CD4-positive, alpha-beta memory T cell (primary cell): Measurements from ENCODE around the gene CCDC89. TPM values are rescaled to one million over a fixed set of nuclear protein-coding genes. Genes with fewer than 3 reads are reported as not detected.
"Not testable (repeated sequence)": the region's sequence is repeated elsewhere in the genome, so short reads cannot be mapped to it uniquely, and the experiment has no call there.

Source experiments
- CTCF ChIA-PET: fragments of 350-600 bp; sonication (Branson Sonifier 250); formaldehyde crosslinking; loops from one replicate; lab custom pipeline; 2021; ENCODE audit warnings: inconsistent platforms; ENCODE audit not compliant: partially characterized antibody; lab: Charles Lee
- POLR2A ChIA-PET: fragments of 350-600 bp; sonication (Branson Sonifier 250); formaldehyde crosslinking; loops from one replicate; lab custom pipeline; 2021; ENCODE audit not compliant: partially characterized antibody; lab: Charles Lee
- DNase-seq, 5 donors: peaks; one replicate each; pipeline versions ENCODE4 v3.0.0 to v3.0.0-alpha.2; 2020 to 2022; ENCODE audit warnings: mixed read lengths in 1 of 5
- H3K27ac ChIP-seq: one replicate; pipeline ENCODE4 v1.7.0; 2013; ENCODE audit warnings: low read depth, low read length
- H3K27me3 ChIP-seq: 2 replicates; pipeline ENCODE4 v1.7.0; 2013; ENCODE audit warnings: mild to moderate bottlenecking, low read length, moderate library complexity; ENCODE audit not compliant: insufficient read depth
- H3K36me3 ChIP-seq: 2 replicates; pipeline ENCODE4 v1.7.0; 2013; ENCODE audit warnings: mild to moderate bottlenecking, low read length, moderate library complexity; ENCODE audit not compliant: insufficient read depth
- H3K4me1 ChIP-seq: 2 replicates; pipeline ENCODE4 v1.7.0; 2013; ENCODE audit warnings: mild to moderate bottlenecking, low read length, moderate library complexity; ENCODE audit not compliant: insufficient read depth
- H3K4me3 ChIP-seq, 2 donors: one replicate each; pipeline ENCODE4 v1.7.0; 2013; ENCODE audit warnings: low read length in 2 of 2, mild to moderate bottlenecking in 1 of 2
- H3K9me3 ChIP-seq, 2 donors: one replicate each; pipeline ENCODE4 v1.7.0; 2013; ENCODE audit warnings: low read length in 2 of 2, control low read depth in 1 of 2; ENCODE audit not compliant: control insufficient read depth in 1 of 2
- H3K27ac Mint-ChIP-seq, 7 donors: one replicate each; pipeline ENCODE4 v1.8.0; 2020 to 2021; ENCODE audit warnings: mixed read lengths in 7 of 7, mild to moderate bottlenecking in 6 of 7, inconsistent platforms in 3 of 7, moderate library complexity in 3 of 7
- H3K27me3 Mint-ChIP-seq, 2 donors: one replicate each; pipeline ENCODE4 v1.8.0; 2020 to 2021; ENCODE audit warnings: mixed read lengths in 2 of 2
- H3K36me3 Mint-ChIP-seq, 2 donors: one replicate each; pipeline ENCODE4 v1.8.0; 2020 to 2021; ENCODE audit warnings: mixed read lengths in 2 of 2, inconsistent platforms in 1 of 2, mild to moderate bottlenecking in 1 of 2
- H3K4me1 Mint-ChIP-seq, 4 donors: one replicate each; pipeline ENCODE4 v1.8.0; 2020 to 2021; ENCODE audit warnings: mixed read lengths in 4 of 4, mild to moderate bottlenecking in 1 of 4
- H3K4me3 Mint-ChIP-seq, 8 donors: one replicate each; pipeline ENCODE4 v1.8.0; 2020 to 2021; ENCODE audit warnings: mixed read lengths in 8 of 8, mild to moderate bottlenecking in 7 of 8, moderate library complexity in 6 of 8, inconsistent platforms in 3 of 8
- H3K9me3 Mint-ChIP-seq, 8 donors: one replicate each; pipeline ENCODE4 v1.8.0; 2020 to 2021; ENCODE audit warnings: mixed read lengths in 8 of 8, mild to moderate bottlenecking in 5 of 8, inconsistent platforms in 3 of 8, moderate library complexity in 1 of 8
- intact Hi-C: fragments of 100-400 bp; cut with micrococcal nuclease; formaldehyde crosslinking; loops from one replicate; pipeline ENCODE4 v1.15.1; 2023
- polyA plus RNA-seq, 2 donors: library from polyadenylated mRNA; unstranded; fragments of 300-500 nt; fragmentation: Illumina TruSeq; gene quantifications; one replicate each; pipeline ENCODE4 v1.2.3, GENCODE V29; 2021
- total RNA-seq, 2 experiments: library from RNA; stranded (reverse); gene quantifications; one replicate each; pipeline ENCODE4 v1.2.3, GENCODE V29; 2021

Gene CCDC89
- total and polyA plus RNA-seq, 4 experiments from 2014 or later = 0.22 to 0.70 TPM; not detected in 2

- no peak overlapping the region for H3K4me3 Mint-ChIP-seq
- Histone ChIP-seq H3K4me1 (peaks cover 31% of the 10 kb centered on the region), H3K27me3 (no peaks in the 10 kb centered on the region), H3K9me3 (no peaks in the 10 kb centered on the region), H3K27ac (no peak overlapping the region), H3K36me3 (peaks cover 25% of the 10 kb centered on the region), H3K4me3 (no peak overlapping the region)
- H3K9me3 Mint-ChIP-seq = no peaks in the 10 kb centered on the region
- DNase-seq = no peak
- intact Hi-C loops = no loop called here
- H3K4me1 Mint-ChIP-seq = peaks cover 29 to 42% (median 35%) of the 10 kb centered on the region in 4 donors
- H3K27me3 Mint-ChIP-seq = no peaks in the 10 kb centered on the region
- peaks cover 10 to 77% of the 10 kb centered on the region in 2 donors for H3K36me3 Mint-ChIP-seq
- peak overlapping the region in 4 of 7 donors; percentile 0 to 74 (median 36) for H3K27ac Mint-ChIP-seq
- POLR2A ChIA-PET = interaction anchor here (1.4 kb wide), 1 partner anchor 9 kb away, joined by 7 read pairs; the partner anchor contains the start of gene TMEM126A
- CTCF ChIA-PET = no interaction called here
Measured at GRCh38 chr11:85656777-85657176, 29.2 kb downstream of the CCDC89 start.

- H3K27me3 ChIP-seq, H3K9me3 ChIP-seq, H3K9me3 Mint-ChIP-seq, H3K27ac ChIP-seq, H3K4me3 ChIP-seq, H3K27ac Mint-ChIP-seq, H3K27me3 Mint-ChIP-seq, DNase-seq, intact Hi-C loops, CTCF ChIA-PET, H3K4me3 Mint-ChIP-seq: not testable (repeated sequence)
- peaks cover 0 to 64% of the 10 kb centered on the region in 2 donors for H3K36me3 Mint-ChIP-seq
- Histone ChIP-seq H3K4me1 (peaks cover 11% of the 10 kb centered on the region), H3K36me3 (peaks cover 21% of the 10 kb centered on the region)
- H3K4me1 Mint-ChIP-seq = peaks cover 18 to 30% (median 22%) of the 10 kb centered on the region in 4 donors
- POLR2A ChIA-PET = interaction anchor here (10.5 kb wide), 1 partner anchor 7 kb away, joined by 169 read pairs; the partner anchor contains the start of gene CREBZF
Measured at GRCh38 chr11:85654343-85654742, 31.7 kb downstream of the CCDC89 start.

GRCh38 chr11:85652786-85653447, 33.1 kb downstream of the CCDC89 start:
- Histone ChIP-seq H3K4me1 (peaks cover 18% of the 10 kb centered on the region), H3K27ac (no peak overlapping the region), H3K9me3 (no peaks in the 10 kb centered on the region), H3K36me3 (peaks cover 21% of the 10 kb centered on the region), H3K27me3 (no peaks in the 10 kb centered on the region), H3K4me3 (no peak overlapping the region)
- DNase-seq = no peak
- H3K27ac Mint-ChIP-seq = peak overlapping the region in 3 of 7 donors; percentile 5 to 78 (median 71)
- intact Hi-C loops = no loop called here
- H3K9me3 Mint-ChIP-seq = no peaks in the 10 kb centered on the region
- H3K4me3 Mint-ChIP-seq = no peak overlapping the region
- H3K4me1 Mint-ChIP-seq = peaks cover 22 to 29% (median 26%) of the 10 kb centered on the region in 4 donors
- CTCF ChIA-PET = interaction anchor here (1.2 kb wide), 1 partner anchor 11 kb away, joined by 4 read pairs; no protein-coding TSS in a partner anchor
- POLR2A ChIA-PET = interaction anchor here (2.2 to 10.5 kb wide), 2 partner anchors 9 to 99 kb away, joined by 4 to 169 read pairs; partner anchors contain the start of gene CREBZF
- peaks cover 0 to 55% of the 10 kb centered on the region in 2 donors for H3K36me3 Mint-ChIP-seq
- no peaks in the 10 kb centered on the region for H3K27me3 Mint-ChIP-seq

GRCh38 chr11:85651118-85651517, 34.9 kb downstream of the CCDC89 start:
- Mint-ChIP-seq H3K4me1 (peaks cover 22 to 36% (median 29%) of the 10 kb centered on the region in 4 donors), H3K4me3 (no peak overlapping the region), H3K27me3 (no peaks in the 10 kb centered on the region), H3K36me3 (peaks cover 0 to 43% of the 10 kb centered on the region in 2 donors), H3K9me3 (no peaks in the 10 kb centered on the region), H3K27ac (peak overlapping the region in 1 of 7 donors; percentile 23)
- H3K36me3 ChIP-seq = peaks cover 8% of the 10 kb centered on the region
- intact Hi-C loops = no loop called here
- POLR2A ChIA-PET = interaction anchor here (2.2 to 10.5 kb wide), 3 partner anchors 10 to 101 kb away, joined by 4 to 169 read pairs (median 15); partner anchors contain the start of genes CREBZF, DLG2 and TMEM126B
- H3K4me1 ChIP-seq = peaks cover 26% of the 10 kb centered on the region
- CTCF ChIA-PET = no interaction called here
- no peaks in the 10 kb centered on the region for H3K9me3 ChIP-seq
- no peaks in the 10 kb centered on the region for H3K27me3 ChIP-seq
- H3K27ac ChIP-seq = no peak overlapping the region
- no peak overlapping the region for H3K4me3 ChIP-seq
- no peak for DNase-seq

GRCh38 chr11:85647604-85648299, 38.2 kb downstream of the CCDC89 start, which contains the start of gene TMEM126A:
TMEM126A (plus strand) TSS chr11:85647967; CDS start chr11:85650256, 2,289 bp downstream.
- Histone ChIP-seq H3K27ac (peak within 1 kb of the TSS; percentile 72), H3K27me3 (peaks cover 4% of the 10 kb centered on the region), H3K9me3 (no peaks in the 10 kb centered on the region), H3K4me1 (peaks cover 26% of the 10 kb centered on the region), H3K4me3 (peak within 1 kb of the TSS; percentile 57 to 76), H3K36me3 (no peaks in the 10 kb centered on the region)
- ChIA-PET POLR2A (interaction anchor here (0.7 to 10.5 kb wide), 19 partner anchors 9 to 597 kb away, joined by 3 to 169 read pairs (median 3); partner anchors contain the start of genes CREBZF, DLG2, PICALM and TMEM126B), CTCF (interaction anchor here (0.8 to 3.4 kb wide), 7 partner anchors 11 to 207 kb away, joined by 3 to 25 read pairs (median 5); partner anchors contain the start of genes CCDC83, CREBZF, DLG2 and TMEM126B)
- intact Hi-C loops = loop anchor here (1.0 kb wide), 2 partner anchors 17 to 19 kb away; partner anchors contain the start of gene TMEM126B
- H3K9me3 Mint-ChIP-seq = no peaks in the 10 kb centered on the region
- H3K4me1 Mint-ChIP-seq = peaks cover 19 to 32% (median 27%) of the 10 kb centered on the region in 4 donors
- DNase-seq = peak; percentile 87 to 93 (median 89)
- H3K4me3 Mint-ChIP-seq = peak within 1 kb of the TSS; percentile 92 to 99 (median 96)
- H3K27ac Mint-ChIP-seq = peak within 1 kb of the TSS; percentile 88 to 99 (median 96)
- H3K27me3 Mint-ChIP-seq = peaks cover 5 to 8% of the 10 kb centered on the region in 2 donors
- peaks cover 0 to 22% of the 10 kb centered on the region in 2 donors for H3K36me3 Mint-ChIP-seq

- no peak for DNase-seq
- Mint-ChIP-seq H3K36me3 (peaks cover 0 to 19% of the 10 kb centered on the region in 2 donors), H3K4me1 (peaks cover 16 to 32% (median 24%) of the 10 kb centered on the region in 4 donors), H3K9me3 (no peaks in the 10 kb centered on the region), H3K27me3 (peaks cover 5 to 8% of the 10 kb centered on the region in 2 donors), H3K4me3 (peak overlapping the region; percentile 92 to 99 (median 96)), H3K27ac (peak overlapping the region; percentile 88 to 99 (median 96))
- Histone ChIP-seq H3K27ac (peak overlapping the region; percentile 72), H3K4me1 (peaks cover 26% of the 10 kb centered on the region), H3K4me3 (peak overlapping the region; percentile 57 to 76), H3K27me3 (peaks cover 4% of the 10 kb centered on the region), H3K36me3 (no peaks in the 10 kb centered on the region), H3K9me3 (no peaks in the 10 kb centered on the region)
- POLR2A ChIA-PET = interaction anchor here (0.7 to 10.5 kb wide), 12 partner anchors 8 to 555 kb away, joined by 3 to 169 read pairs (median 4); partner anchors contain the start of genes CREBZF, DLG2, PICALM and TMEM126B
- intact Hi-C loops = loop anchor here (1.0 kb wide), 2 partner anchors 17 to 19 kb away; partner anchors contain the start of gene TMEM126B
- CTCF ChIA-PET = interaction anchor here (1.2 to 3.4 kb wide), 5 partner anchors 10 to 51 kb away, joined by 3 to 25 read pairs (median 7); partner anchors contain the start of genes CREBZF, DLG2 and TMEM126B
Measured at GRCh38 chr11:85647078-85647477, 38.9 kb downstream of the CCDC89 start.
